ENCODE results near the gene FSTL4. TPM values are rescaled to one million over a fixed set of nuclear protein-coding genes. Genes with fewer than 3 reads are reported as not detected.

FSTL4 gene
- total and polyA plus RNA-seq, 2 of the 4 experiments (the other 2 are of a cell fraction), result 0.18 TPM; not detected in 1

- TF ChIP-seq, protein P1, sequence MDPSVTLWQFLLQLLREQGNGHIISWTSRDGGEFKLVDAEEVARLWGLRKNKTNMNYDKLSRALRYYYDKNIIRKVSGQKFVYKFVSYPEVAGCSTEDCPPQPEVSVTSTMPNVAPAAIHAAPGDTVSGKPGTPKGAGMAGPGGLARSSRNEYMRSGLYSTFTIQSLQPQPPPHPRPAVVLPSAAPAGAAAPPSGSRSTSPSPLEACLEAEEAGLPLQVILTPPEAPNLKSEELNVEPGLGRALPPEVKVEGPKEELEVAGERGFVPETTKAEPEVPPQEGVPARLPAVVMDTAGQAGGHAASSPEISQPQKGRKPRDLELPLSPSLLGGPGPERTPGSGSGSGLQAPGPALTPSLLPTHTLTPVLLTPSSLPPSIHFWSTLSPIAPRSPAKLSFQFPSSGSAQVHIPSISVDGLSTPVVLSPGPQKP (IDR thresholded peaks at IDR 0.05; ENCODE audit: borderline replicate concordance, low read depth, low read length), result no peak
- 0 out of 2 replicates have a peak, but pooled peaks have one; percentile 27 for TF ChIP-seq NFE2L2 (IDR thresholded peaks at IDR 0.05; ENCODE audit: low read depth, low read length)
Measured at GRCh38 chr5:133245191-133246052, 366.9 kb downstream of the FSTL4 start (continued).

GRCh38 chr5:133244242-133244641 lies 368.1 kb downstream of the FSTL4 start:
- Histone ChIP-seq H2AFZ (replicated peaks; ENCODE audit: low read length, poor library complexity) (peak overlapping the region; percentile 78), H3K9me1 (ENCODE audit: insufficient read depth, low read length) (peaks cover 17% of the 10 kb centered on the region; the same call in 1 of the 2 replicates), H3K79me1 (ENCODE audit: low read depth in 1 of 2, low read length in 2 of 2) (no peaks in the 10 kb centered on the region), H3K4me2 (ENCODE audit: low read depth, low read length) (no peak overlapping the region), H2BK120ac (ENCODE audit: low read depth, low read length) (peak overlapping the region; percentile 72), H3K36me3 (ENCODE audit: control insufficient read depth, insufficient read depth, low read length) (no peaks in the 10 kb centered on the region), H3K56ac (ENCODE audit: extremely low read depth, insufficient read depth, low read length) (no peak overlapping the region), H3K14ac (replicated peaks; ENCODE audit: low read depth, low read length) (no peak overlapping the region), H3K27ac (ENCODE audit: insufficient read depth, low read length) (0 out of 2 replicates have a peak overlapping the region, but pooled peaks have one; percentile 10), H3K9me3 (ENCODE audit: control insufficient read depth, insufficient read depth, low read length) (peaks cover 2% of the 10 kb centered on the region; the same call in 1 of the 2 replicates), H2AK9ac (replicated peaks; ENCODE audit: low read depth, low read length, poor library complexity) (peak overlapping the region; percentile 71), H2BK20ac (ENCODE audit: low read depth, low read length) (no peak overlapping the region; the same call in 1 of the 2 replicates), H3K9ac (ENCODE audit: low read depth, low read length) (no peak overlapping the region), H2AK5ac (ENCODE audit: low read depth, low read length) (peak overlapping the region; percentile 68; the same call in 1 of the 2 replicates), H4K8ac (ENCODE audit: low read depth in 2 of 2, low read length in 2 of 2) (no peak overlapping the region; a peak in 1 of 4 replicates), H3K18ac (ENCODE audit: low read depth, low read length) (no peak overlapping the region), H3K27me3 (ENCODE audit: control insufficient read depth, insufficient read depth, low read length) (no peaks in the 10 kb centered on the region), H4K20me1 (ENCODE audit: insufficient read depth, low read length) (no peaks in the 10 kb centered on the region), H3K4me3 (ENCODE audit: insufficient read depth, low read depth, low read length) (no peak overlapping the region), H2BK15ac (ENCODE audit: low read depth, low read length) (no peak overlapping the region; the same call in 2 of the 3 replicates), H4K91ac (ENCODE audit: insufficient read depth, low read depth, low read length) (peak overlapping the region; percentile 58; the same call in 1 of the 2 replicates), H3K4ac (ENCODE audit: low read depth, low read length) (peak overlapping the region; percentile 67), H3K23ac (ENCODE audit: low read depth, low read length) (no peak overlapping the region; the same call in 1 of the 2 replicates), H4K5ac (ENCODE audit: low read depth, low read length) (no peak overlapping the region), H2BK5ac (ENCODE audit: low read depth, low read length, poor library complexity, severe bottlenecking) (no peak overlapping the region), H3K4me1 (ENCODE audit: control insufficient read depth, insufficient read depth, low read length) (peaks cover 20% of the 10 kb centered on the region; the same call in 1 of the 2 replicates)
- DNase-seq, result peak; percentile 68
- no CpG with 5 or more reads among the region's 7 CpGs for WGBS, 2 experiments (ENCODE audit: extremely low coverage in 2 of 2, insufficient read length in 1 of 2)
- ATAC-seq (ENCODE audit: low read depth), result peak; percentile 21; the same call in 1 of the 2 replicates
- dilution Hi-C loops (cut with HindIII; ENCODE audit: low sequenced_read_pairs, unreplicated experiment), result no loop called here
- in situ Hi-C loops (cut with MboI; ENCODE audit: low sequenced_read_pairs), result no loop called here
- CTCF ChIA-PET, result interaction anchor here (0.9 kb wide), 1 partner anchor 133 kb away, joined by 3 read pairs; no protein-coding TSS in a partner anchor
- TF ChIP-seq BHLHE40 (IDR thresholded peaks at IDR 0.05; ENCODE audit: low read depth, low read length) (peak; percentile 85), MAFK (IDR thresholded peaks at IDR 0.05; ENCODE audit: low read depth, low read length) (no peak), MAZ (IDR thresholded peaks at IDR 0.05; ENCODE audit: borderline replicate concordance, low read depth, low read length) (0 out of 2 replicates have a peak, but pooled peaks have one; percentile 11), RFX5 (IDR thresholded peaks at IDR 0.05; ENCODE audit: low read depth, low read length) (no peak), NFE2L2 (IDR thresholded peaks at IDR 0.05; ENCODE audit: low read depth, low read length) (peak; percentile 16; the same call in 1 of the 2 replicates)
- TF ChIP-seq, protein P1 (IDR thresholded peaks at IDR 0.05; ENCODE audit: borderline replicate concordance, low read depth, low read length), result no peak
- TF ChIP-seq, protein P2, sequence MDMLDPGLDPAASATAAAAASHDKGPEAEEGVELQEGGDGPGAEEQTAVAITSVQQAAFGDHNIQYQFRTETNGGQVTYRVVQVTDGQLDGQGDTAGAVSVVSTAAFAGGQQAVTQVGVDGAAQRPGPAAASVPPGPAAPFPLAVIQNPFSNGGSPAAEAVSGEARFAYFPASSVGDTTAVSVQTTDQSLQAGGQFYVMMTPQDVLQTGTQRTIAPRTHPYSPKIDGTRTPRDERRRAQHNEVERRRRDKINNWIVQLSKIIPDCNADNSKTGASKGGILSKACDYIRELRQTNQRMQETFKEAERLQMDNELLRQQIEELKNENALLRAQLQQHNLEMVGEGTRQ (IDR thresholded peaks at IDR 0.05; ENCODE audit: low read depth, low read length), result 0 out of 2 replicates have a peak, but pooled peaks have one; percentile 7
- intact Hi-C loops (cut with micrococcal nuclease), result no loop called here
- POLR2A ChIA-PET (ENCODE audit: unreplicated experiment), result no interaction called here
- no TSS peak for BruUV-seq (replicated peaks)

Data from IMR-90 (cell line).